ENCODE results near the gene GNAL. TPM values are rescaled to one million over a fixed set of nuclear protein-coding genes. Genes with fewer than 3 reads are reported as not detected.

Gene GNAL
- total RNA-seq, 2 experiments from 2014 or later = 0.04 to 0.27 TPM

DNA sequence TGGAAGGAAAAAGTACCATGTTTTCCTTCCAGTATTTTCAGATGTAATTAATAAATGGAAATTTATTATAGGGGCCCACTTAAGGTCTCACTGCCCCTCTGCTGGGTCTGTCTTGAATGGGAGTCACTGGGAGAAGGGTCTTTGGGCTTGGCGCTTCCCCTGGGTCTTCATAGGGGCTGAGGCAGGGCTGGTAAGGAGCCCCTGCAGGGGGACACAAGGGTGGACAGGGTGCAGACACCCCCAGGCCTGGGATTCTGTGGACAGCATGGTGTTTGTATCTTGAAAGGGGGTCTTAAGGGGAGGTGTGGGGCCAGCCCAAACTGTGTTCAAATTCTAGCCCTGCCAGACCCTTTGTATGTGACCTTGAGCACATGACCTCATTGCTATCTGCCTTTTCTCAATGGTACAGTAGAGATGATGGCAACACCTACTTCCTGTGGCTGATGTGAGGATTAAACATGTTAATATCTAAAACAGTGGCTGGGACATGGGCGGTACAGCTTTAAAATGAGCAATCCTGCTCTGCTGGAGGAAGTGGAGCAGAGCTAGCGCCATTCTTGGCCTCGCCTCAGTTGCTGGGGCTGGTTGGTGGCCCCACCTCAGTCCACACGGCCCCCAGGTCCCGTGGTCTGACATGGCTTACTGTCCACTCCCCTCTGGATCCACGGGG is 71.6 kb downstream of the GNAL start:
- Mint-ChIP-seq H3K27me3 (peaks cover 16% of the 10 kb centered on the region), H3K36me3 (ENCODE audit: low read depth) (no peaks in the 10 kb centered on the region), H3K4me1 (no peaks in the 10 kb centered on the region), H3K27ac (no peak overlapping the region), H3K4me3 (no peak overlapping the region), H3K9me3 (no peaks in the 10 kb centered on the region)
- POLR2A ChIA-PET = interaction anchor here (0.6 kb wide), 1 partner anchor 182 kb away, joined by 6 read pairs; no protein-coding TSS in a partner anchor
- no peak for DNase-seq
- CTCF ChIA-PET = no interaction called here

- ChIA-PET CTCF (no interaction called here), POLR2A (no interaction called here)
- Mint-ChIP-seq H3K9me3 (no peaks in the 10 kb centered on the region), H3K27ac (no peak overlapping the region), H3K4me3 (no peak overlapping the region), H3K27me3 (peaks cover 12% of the 10 kb centered on the region), H3K4me1 (no peaks in the 10 kb centered on the region), H3K36me3 (ENCODE audit: low read depth) (no peaks in the 10 kb centered on the region)
- DNase-seq = no peak
Observed at GRCh38 chr18:11761553-11761952, 72.5 kb downstream of the GNAL start.

DNA sequence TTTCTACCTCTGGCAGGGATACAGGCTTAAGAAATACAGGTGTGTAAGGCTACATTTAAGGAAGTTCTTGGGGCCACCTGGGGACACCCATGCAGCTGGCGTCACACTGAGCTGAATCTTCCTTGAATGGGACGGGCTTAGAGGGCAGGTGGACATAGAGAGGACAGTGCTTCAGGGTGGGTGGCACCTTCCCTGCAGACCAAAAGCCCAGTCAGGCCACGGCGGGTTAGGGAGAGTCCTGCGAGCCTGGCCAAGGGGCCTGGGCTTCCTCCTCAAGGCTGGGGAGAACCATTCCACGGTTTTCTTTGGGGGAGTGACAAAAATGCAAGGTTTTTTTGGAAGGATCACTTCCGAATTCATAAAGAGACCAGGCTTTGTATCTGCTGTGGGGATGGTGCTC is 73.4 kb downstream of the GNAL start:
- ChIA-PET CTCF (interaction anchor here (0.7 kb wide), 1 partner anchor 519 kb away, joined by 4 read pairs; no protein-coding TSS in a partner anchor), POLR2A (no interaction called here)
- no peak overlapping the region for H3K4me3 Mint-ChIP-seq
- no peak overlapping the region for H3K27ac Mint-ChIP-seq
- H3K36me3 Mint-ChIP-seq (ENCODE audit: low read depth) = no peaks in the 10 kb centered on the region
- no peaks in the 10 kb centered on the region for H3K9me3 Mint-ChIP-seq
- H3K4me1 Mint-ChIP-seq = no peaks in the 10 kb centered on the region
- DNase-seq = no peak
- H3K27me3 Mint-ChIP-seq = peaks cover 9% of the 10 kb centered on the region

GRCh38 chr18:11767329-11767728 is 78.3 kb downstream of the GNAL start:
- H3K36me3 Mint-ChIP-seq (ENCODE audit: low read depth) = no peaks in the 10 kb centered on the region
- no peak overlapping the region for H3K4me3 Mint-ChIP-seq
- no peaks in the 10 kb centered on the region for H3K4me1 Mint-ChIP-seq
- no peaks in the 10 kb centered on the region for H3K9me3 Mint-ChIP-seq
- no peak for DNase-seq
- H3K27ac Mint-ChIP-seq = no peak overlapping the region
- POLR2A ChIA-PET = no interaction called here
- peaks cover 5% of the 10 kb centered on the region for H3K27me3 Mint-ChIP-seq
- CTCF ChIA-PET = no interaction called here

- no peak overlapping the region for H3K27ac Mint-ChIP-seq
- no peaks in the 10 kb centered on the region for H3K36me3 Mint-ChIP-seq (ENCODE audit: low read depth)
- ChIA-PET CTCF (no interaction called here), POLR2A (no interaction called here)
- no peak for DNase-seq
- H3K9me3 Mint-ChIP-seq = no peaks in the 10 kb centered on the region
- H3K27me3 Mint-ChIP-seq = peaks cover 5% of the 10 kb centered on the region
- H3K4me1 Mint-ChIP-seq = no peaks in the 10 kb centered on the region
- H3K4me3 Mint-ChIP-seq = no peak overlapping the region
Observed at GRCh38 chr18:11767935-11768334, 78.9 kb downstream of the GNAL start.

DNA sequence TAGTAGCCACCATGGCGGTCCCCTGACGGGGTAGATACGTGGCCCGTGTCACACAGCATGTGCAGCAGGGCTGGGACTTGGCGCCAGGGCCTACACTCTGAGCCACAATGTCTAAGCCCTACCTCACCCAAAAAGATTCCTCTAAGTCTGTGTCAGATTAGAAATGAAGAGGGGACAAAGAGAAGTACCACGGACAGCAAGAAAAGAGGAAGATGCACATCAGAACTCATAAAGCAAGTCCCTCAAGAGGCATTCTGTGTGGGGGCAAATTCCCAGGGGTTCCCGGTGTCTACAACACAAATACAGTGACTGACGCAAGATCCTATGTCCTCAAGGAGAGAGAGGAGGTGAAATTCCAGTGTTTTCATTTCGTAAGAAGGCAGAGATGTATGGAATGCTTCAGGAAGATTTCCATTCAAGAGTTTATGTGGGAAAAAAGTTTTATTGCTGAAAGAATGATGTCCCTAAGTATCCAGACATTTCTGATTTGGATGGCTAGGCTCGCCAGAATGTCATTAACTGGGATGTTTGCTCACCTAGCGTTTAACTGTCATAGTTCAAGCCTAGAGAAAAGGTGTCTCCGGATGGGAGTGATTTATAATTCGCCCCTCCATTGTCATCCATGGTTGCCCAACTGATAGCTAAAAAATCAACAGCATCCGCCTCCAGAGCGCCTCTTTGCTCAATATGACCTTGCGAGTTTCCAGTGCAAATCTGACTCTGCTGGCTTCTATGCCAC is 86.5 kb downstream of the GNAL start:
- Mint-ChIP-seq H3K4me3 (no peak overlapping the region), H3K9me3 (no peaks in the 10 kb centered on the region), H3K4me1 (no peaks in the 10 kb centered on the region), H3K27ac (no peak overlapping the region), H3K27me3 (peaks cover 2% of the 10 kb centered on the region), H3K36me3 (ENCODE audit: low read depth) (no peaks in the 10 kb centered on the region)
- POLR2A ChIA-PET = no interaction called here
- no peak for DNase-seq
- CTCF ChIA-PET = no interaction called here

GRCh38 chr18:11780042-11780441 is 91.0 kb downstream of the GNAL start:
- H3K27ac Mint-ChIP-seq = no peak overlapping the region

GRCh38 chr18:11783716-11784331 is 94.8 kb downstream of the GNAL start:
- Mint-ChIP-seq H3K27me3 (peaks cover 12% of the 10 kb centered on the region), H3K27ac (no peak overlapping the region), H3K36me3 (ENCODE audit: low read depth) (no peaks in the 10 kb centered on the region), H3K4me3 (no peak overlapping the region), H3K4me1 (no peaks in the 10 kb centered on the region), H3K9me3 (no peaks in the 10 kb centered on the region)
- ChIA-PET POLR2A (no interaction called here), CTCF (no interaction called here)
- no peak for DNase-seq

More at GRCh38 chr18:11780042-11780441, 91.0 kb downstream of the GNAL start:
- peaks cover 12% of the 10 kb centered on the region for H3K27me3 Mint-ChIP-seq
- no peaks in the 10 kb centered on the region for H3K36me3 Mint-ChIP-seq (ENCODE audit: low read depth)
- H3K9me3 Mint-ChIP-seq = no peaks in the 10 kb centered on the region
- no peak for DNase-seq
- H3K4me1 Mint-ChIP-seq = no peaks in the 10 kb centered on the region
- ChIA-PET CTCF (interaction anchor here (0.7 kb wide), 1 partner anchor 260 kb away, joined by 3 read pairs; no protein-coding TSS in a partner anchor), POLR2A (no interaction called here)
- no peak overlapping the region for H3K4me3 Mint-ChIP-seq

DNA sequence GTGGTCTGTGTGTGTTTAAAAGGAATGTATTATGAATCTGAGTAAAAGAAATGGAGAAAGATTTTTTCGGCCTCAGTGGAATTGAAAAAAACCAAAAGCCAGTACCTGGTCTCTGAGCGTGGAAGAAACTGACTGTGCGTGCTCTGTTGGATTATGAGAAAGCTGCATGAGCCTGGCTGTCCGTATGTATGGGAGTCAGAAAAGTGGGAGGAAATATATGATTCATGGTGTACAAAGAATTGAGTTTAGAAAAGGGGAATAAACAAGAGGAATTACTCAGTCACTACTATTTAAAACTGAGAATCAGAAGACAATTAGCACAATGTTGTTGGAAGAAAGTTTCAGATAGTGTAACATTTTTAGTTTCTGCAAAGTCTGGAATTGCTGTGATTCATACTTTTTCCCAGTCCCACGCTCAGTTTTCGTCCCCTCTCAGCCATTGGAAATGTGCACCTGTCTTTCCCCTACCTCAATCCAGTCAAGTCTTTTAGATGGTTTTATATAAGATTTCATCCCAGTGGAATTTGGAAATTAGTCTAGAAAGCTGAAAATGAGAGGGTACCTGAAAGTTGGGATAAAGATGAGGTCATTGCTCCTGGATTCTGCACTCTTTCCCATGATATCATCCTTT is 95.7 kb downstream of the GNAL start:
- ChIA-PET CTCF (no interaction called here), POLR2A (no interaction called here)
- Mint-ChIP-seq H3K9me3 (no peaks in the 10 kb centered on the region), H3K27me3 (peaks cover 13% of the 10 kb centered on the region), H3K27ac (no peak overlapping the region), H3K36me3 (ENCODE audit: low read depth) (no peaks in the 10 kb centered on the region), H3K4me1 (no peaks in the 10 kb centered on the region), H3K4me3 (no peak overlapping the region)
- DNase-seq = no peak

DNA sequence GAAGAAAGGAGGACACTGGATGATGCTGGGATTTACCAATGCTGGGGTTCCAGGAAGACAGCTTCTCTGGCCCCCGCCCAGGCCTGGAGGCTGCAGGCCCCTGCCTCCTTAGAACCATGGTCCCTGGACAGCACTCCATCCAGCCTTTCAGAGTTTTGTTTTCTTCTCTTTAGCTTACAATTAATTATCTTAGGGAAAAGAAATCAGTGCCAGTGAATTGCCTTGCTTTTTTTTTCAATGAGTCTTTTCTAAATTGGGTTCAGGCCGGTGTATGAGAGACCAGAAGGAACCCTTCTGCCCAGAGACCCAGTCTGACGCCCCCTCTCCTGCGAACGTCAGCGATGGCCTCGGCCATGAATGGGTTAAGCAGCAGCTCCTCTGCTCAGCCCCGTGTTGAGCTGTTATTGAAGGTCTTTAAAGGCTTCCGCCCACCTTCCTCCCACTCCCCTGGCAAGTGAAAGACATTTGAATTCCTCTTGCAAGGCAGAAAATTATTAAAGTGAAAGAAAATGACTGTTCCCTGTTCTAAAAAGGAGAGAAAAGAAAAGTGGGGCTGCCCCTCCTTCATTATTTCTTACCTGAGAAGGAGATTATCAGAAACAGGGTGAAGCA is 96.5 kb downstream of the GNAL start:
- DNase-seq = no peak
- Mint-ChIP-seq H3K4me3 (no peak overlapping the region), H3K36me3 (ENCODE audit: low read depth) (no peaks in the 10 kb centered on the region), H3K4me1 (no peaks in the 10 kb centered on the region), H3K27ac (no peak overlapping the region), H3K9me3 (no peaks in the 10 kb centered on the region), H3K27me3 (peaks cover 14% of the 10 kb centered on the region)
- ChIA-PET CTCF (no interaction called here), POLR2A (no interaction called here)

GRCh38 chr18:11789716-11790510 is 100.8 kb downstream of the GNAL start:
- H3K4me1 Mint-ChIP-seq = no peaks in the 10 kb centered on the region
- H3K36me3 Mint-ChIP-seq (ENCODE audit: low read depth) = no peaks in the 10 kb centered on the region
- peaks cover 5% of the 10 kb centered on the region for H3K27me3 Mint-ChIP-seq
- POLR2A ChIA-PET = no interaction called here
- CTCF ChIA-PET = interaction anchor here (0.6 kb wide), 1 partner anchor 55 kb away, joined by 3 read pairs; no protein-coding TSS in a partner anchor
- no peak overlapping the region for H3K4me3 Mint-ChIP-seq
- H3K27ac Mint-ChIP-seq = no peak overlapping the region
- DNase-seq = no peak
- H3K9me3 Mint-ChIP-seq = no peaks in the 10 kb centered on the region

GRCh38 chr18:11791131-11791530 is 102.1 kb downstream of the GNAL start:
- ChIA-PET CTCF (no interaction called here), POLR2A (no interaction called here)
- Mint-ChIP-seq H3K4me1 (no peaks in the 10 kb centered on the region), H3K36me3 (ENCODE audit: low read depth) (no peaks in the 10 kb centered on the region), H3K27me3 (peaks cover 2% of the 10 kb centered on the region), H3K27ac (no peak overlapping the region), H3K4me3 (no peak overlapping the region), H3K9me3 (no peaks in the 10 kb centered on the region)
- no peak for DNase-seq

All from activated CD4-positive, alpha-beta T cell treated with anti-CD3 and anti-CD28 coated beads, Interleukin-2, amount 10 ng/mL, durations not matched to agents 7 days and 5 days (primary cell).